ENCODE data around the gene PLS3. TPM values are rescaled to one million over a fixed set of nuclear protein-coding genes. Genes with fewer than 3 reads are reported as not detected.
"Not testable (repeated sequence)": the region's sequence is repeated elsewhere in the genome, so short reads cannot be mapped to it uniquely, and the experiment has no call there.

The PLS3 gene
- total RNA-seq, 1 donor from 2014 or later: 286 TPM

- Mint-ChIP-seq H3K27me3 (ENCODE audit: low read depth) (no peaks in the 10 kb centered on the region), H3K36me3 (ENCODE audit: low read depth) (peaks cover 17% of the 10 kb centered on the region), H3K4me3 (no peak overlapping the region), H3K27ac (ENCODE audit: unreplicated experiment) (no peak overlapping the region), H3K9me3 (no peaks in the 10 kb centered on the region), H3K4me1 (peaks cover 29% of the 10 kb centered on the region)
- peak; percentile 60 for DNase-seq (ENCODE audit: low read depth, low spot score)
- TF ChIP-seq, protein P1, sequence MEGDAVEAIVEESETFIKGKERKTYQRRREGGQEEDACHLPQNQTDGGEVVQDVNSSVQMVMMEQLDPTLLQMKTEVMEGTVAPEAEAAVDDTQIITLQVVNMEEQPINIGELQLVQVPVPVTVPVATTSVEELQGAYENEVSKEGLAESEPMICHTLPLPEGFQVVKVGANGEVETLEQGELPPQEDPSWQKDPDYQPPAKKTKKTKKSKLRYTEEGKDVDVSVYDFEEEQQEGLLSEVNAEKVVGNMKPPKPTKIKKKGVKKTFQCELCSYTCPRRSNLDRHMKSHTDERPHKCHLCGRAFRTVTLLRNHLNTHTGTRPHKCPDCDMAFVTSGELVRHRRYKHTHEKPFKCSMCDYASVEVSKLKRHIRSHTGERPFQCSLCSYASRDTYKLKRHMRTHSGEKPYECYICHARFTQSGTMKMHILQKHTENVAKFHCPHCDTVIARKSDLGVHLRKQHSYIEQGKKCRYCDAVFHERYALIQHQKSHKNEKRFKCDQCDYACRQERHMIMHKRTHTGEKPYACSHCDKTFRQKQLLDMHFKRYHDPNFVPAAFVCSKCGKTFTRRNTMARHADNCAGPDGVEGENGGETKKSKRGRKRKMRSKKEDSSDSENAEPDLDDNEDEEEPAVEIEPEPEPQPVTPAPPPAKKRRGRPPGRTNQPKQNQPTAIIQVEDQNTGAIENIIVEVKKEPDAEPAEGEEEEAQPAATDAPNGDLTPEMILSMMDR (conservative IDR thresholded peaks at IDR 0.05): peak; percentile 99
These were observed 82.0 kb downstream of the PLS3 start for GRCh38 chrX:115642895-115643530.

GRCh38 chrX:115644397-115644796 lies 83.4 kb downstream of the PLS3 start:
- H3K4me3 Mint-ChIP-seq; H3K27ac Mint-ChIP-seq (ENCODE audit: unreplicated experiment); H3K27me3 Mint-ChIP-seq (ENCODE audit: low read depth); H3K9me3 Mint-ChIP-seq; DNase-seq (ENCODE audit: low read depth, low spot score): not testable (repeated sequence)
- Mint-ChIP-seq H3K4me1 (peaks cover 27% of the 10 kb centered on the region), H3K36me3 (ENCODE audit: low read depth) (peaks cover 19% of the 10 kb centered on the region)

DNA sequence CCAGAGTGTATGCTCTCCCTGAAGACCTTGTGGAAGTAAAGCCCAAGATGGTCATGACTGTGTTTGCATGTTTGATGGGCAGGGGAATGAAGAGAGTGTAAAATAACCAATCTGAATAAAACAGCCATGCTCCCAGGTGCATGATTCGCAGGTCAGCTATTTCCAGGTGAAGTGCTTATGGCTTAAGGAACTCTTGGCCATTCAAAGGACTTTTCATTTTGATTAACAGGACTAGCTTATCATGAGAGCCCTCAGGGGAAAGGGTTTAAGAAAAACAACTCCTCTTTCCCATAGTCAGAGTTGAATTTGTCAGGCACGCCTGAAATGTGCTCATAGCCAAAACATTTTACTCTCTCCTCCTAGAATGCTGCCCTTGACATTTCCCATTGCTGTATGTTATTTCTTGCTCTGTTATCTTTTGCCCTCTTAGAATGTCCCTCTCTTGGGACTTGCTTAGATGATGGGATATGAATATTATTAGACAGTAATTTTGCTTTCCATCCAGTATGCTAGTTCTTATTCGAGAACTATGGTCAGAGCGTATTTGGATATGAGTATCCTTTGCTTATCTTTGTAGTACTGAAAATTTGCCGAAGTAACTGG lies 88.6 kb downstream of the PLS3 start:
- no peak overlapping the region for H3K27ac Mint-ChIP-seq (ENCODE audit: unreplicated experiment)
- no peak for DNase-seq (ENCODE audit: low read depth, low spot score)
- TF ChIP-seq, protein P1 (conservative IDR thresholded peaks at IDR 0.05): no peak
- H3K4me1 Mint-ChIP-seq: peaks cover 7% of the 10 kb centered on the region
- peaks cover 11% of the 10 kb centered on the region for H3K36me3 Mint-ChIP-seq (ENCODE audit: low read depth)
- no peaks in the 10 kb centered on the region for H3K27me3 Mint-ChIP-seq (ENCODE audit: low read depth)
- H3K9me3 Mint-ChIP-seq: no peaks in the 10 kb centered on the region
- H3K4me3 Mint-ChIP-seq: no peak overlapping the region

DNA sequence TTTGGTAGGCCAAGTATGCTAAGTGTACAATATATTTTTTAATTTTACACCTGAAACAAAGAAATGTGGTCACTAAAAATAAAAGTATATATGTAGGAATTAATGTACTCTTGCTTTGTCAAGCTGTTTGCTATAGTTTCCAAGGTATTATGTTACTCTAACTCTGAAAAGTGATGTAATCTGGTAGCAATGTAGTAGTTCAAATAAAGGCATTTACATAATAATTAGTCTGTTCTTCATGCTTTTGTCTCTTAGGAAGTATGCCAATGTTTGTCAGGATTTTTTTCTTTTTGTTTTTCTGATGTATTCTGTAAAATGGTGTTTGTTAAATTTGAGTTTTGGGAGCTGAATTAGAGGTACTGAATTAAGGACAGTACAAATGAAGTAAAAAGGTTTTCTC lies 89.5 kb downstream of the PLS3 start:
- TF ChIP-seq, protein P1 (conservative IDR thresholded peaks at IDR 0.05): no peak
- H3K27ac Mint-ChIP-seq (ENCODE audit: unreplicated experiment): no peak overlapping the region
- no peaks in the 10 kb centered on the region for H3K9me3 Mint-ChIP-seq
- no peak for DNase-seq (ENCODE audit: low read depth, low spot score)
- peaks cover 11% of the 10 kb centered on the region for H3K36me3 Mint-ChIP-seq (ENCODE audit: low read depth)
- peaks cover 7% of the 10 kb centered on the region for H3K4me1 Mint-ChIP-seq
- H3K4me3 Mint-ChIP-seq: no peak overlapping the region
- H3K27me3 Mint-ChIP-seq (ENCODE audit: low read depth): no peaks in the 10 kb centered on the region

GRCh38 chrX:115650916-115651315 lies 89.9 kb downstream of the PLS3 start:
- TF ChIP-seq, protein P1 (conservative IDR thresholded peaks at IDR 0.05): peak; percentile 80
- H3K27ac Mint-ChIP-seq (ENCODE audit: unreplicated experiment): no peak overlapping the region
- no peaks in the 10 kb centered on the region for H3K27me3 Mint-ChIP-seq (ENCODE audit: low read depth)
- no peaks in the 10 kb centered on the region for H3K9me3 Mint-ChIP-seq
- peaks cover 7% of the 10 kb centered on the region for H3K4me1 Mint-ChIP-seq
- no peak overlapping the region for H3K4me3 Mint-ChIP-seq
- DNase-seq (ENCODE audit: low read depth, low spot score): peak; percentile 57
- H3K36me3 Mint-ChIP-seq (ENCODE audit: low read depth): peaks cover 11% of the 10 kb centered on the region

GRCh38 chrX:115652221-115652620 lies 91.2 kb downstream of the PLS3 start:
- TF ChIP-seq, protein P1 (conservative IDR thresholded peaks at IDR 0.05): no peak
- Mint-ChIP-seq H3K4me3 (no peak overlapping the region), H3K9me3 (no peaks in the 10 kb centered on the region), H3K36me3 (ENCODE audit: low read depth) (peaks cover 11% of the 10 kb centered on the region), H3K27me3 (ENCODE audit: low read depth) (no peaks in the 10 kb centered on the region), H3K4me1 (peaks cover 7% of the 10 kb centered on the region), H3K27ac (ENCODE audit: unreplicated experiment) (no peak overlapping the region)
- no peak for DNase-seq (ENCODE audit: low read depth, low spot score)

Measured in neural crest cell (in vitro differentiated cells).